IMR-90 (cell line): ENCODE measurements around the gene ASIC2. TPM values are rescaled to one million over a fixed set of nuclear protein-coding genes. Genes with fewer than 3 reads are reported as not detected.

Experiments
- ATAC-seq: fragments of 200-7000 bp; cut with Tn5 transposase; 2 replicates; pipeline ENCODE4 v1.9.1; 2020; ENCODE audit warnings: low read depth, mild to moderate bottlenecking, moderate library complexity
- BruUV-seq: library from RNA; stranded (reverse); fragments of 400-500 nt; replicated peaks from 2 replicates; lab custom pipeline; 2021; lab: Mats Ljungman, UMichigan
- CTCF ChIA-PET: fragments of 300-600 bp; formaldehyde crosslinking; extraction: SDS; loops from one replicate; lab custom pipeline; 2021; ENCODE audit warnings: antibody characterized with exemption; lab: Yijun Ruan, JAX
- POLR2A ChIA-PET: fragments of 300-600 bp; sonication (Branson Sonifier 250); formaldehyde crosslinking; loops from one replicate; lab custom pipeline; 2022; ENCODE audit warnings: antibody characterized with exemption; ENCODE audit not compliant: unreplicated experiment; lab: Charles Lee
- DNase-seq: peaks from one replicate; pipeline ENCODE4 v3.0.0; 2013
- H2AFZ ChIP-seq: replicated peaks from 2 replicates; pipeline ENCODE3; 2013; ENCODE audit warnings: low read length, mild to moderate bottlenecking; ENCODE audit not compliant: poor library complexity
- H2AK5ac ChIP-seq: 2 replicates; pipeline ENCODE4 v1.6.1; 2013; ENCODE audit warnings: low read depth, low read length, inconsistent platforms
- H2AK9ac ChIP-seq: replicated peaks from 2 replicates; pipeline ENCODE3; 2013; ENCODE audit warnings: mild to moderate bottlenecking, low read depth, low read length, moderate library complexity; ENCODE audit not compliant: poor library complexity
- H2BK120ac ChIP-seq: 2 replicates; pipeline ENCODE4 v1.6.1; 2013; ENCODE audit warnings: low read depth, low read length, inconsistent platforms
- H2BK15ac ChIP-seq: 3 replicates; pipeline ENCODE4 v1.6.1; 2013; ENCODE audit warnings: low read depth, low read length, inconsistent platforms
- H2BK20ac ChIP-seq: 2 replicates; pipeline ENCODE4 v1.6.1; 2013; ENCODE audit warnings: low read depth, mild to moderate bottlenecking, inconsistent platforms, low read length, moderate library complexity
- H2BK5ac ChIP-seq: 2 replicates; pipeline ENCODE4 v1.6.1; 2013; ENCODE audit warnings: mild to moderate bottlenecking, low read depth, low read length, inconsistent platforms; ENCODE audit not compliant: poor library complexity, severe bottlenecking
- H3K14ac ChIP-seq: replicated peaks from 2 replicates; pipeline ENCODE4 v1.6.1; 2013; ENCODE audit warnings: low read depth, low read length, inconsistent platforms
- H3K18ac ChIP-seq: 2 replicates; pipeline ENCODE4 v1.6.1; 2013; ENCODE audit warnings: low read depth, low read length, control low read depth
- H3K23ac ChIP-seq: 2 replicates; pipeline ENCODE4 v1.6.1; 2013; ENCODE audit warnings: low read depth, low read length, inconsistent platforms
- H3K27ac ChIP-seq: 2 replicates; pipeline ENCODE4 v1.5.1; 2013; ENCODE audit warnings: mild to moderate bottlenecking, control low read depth, low read length; ENCODE audit not compliant: insufficient read depth
- H3K27me3 ChIP-seq: 2 replicates; pipeline ENCODE4 v1.6.1; 2013; ENCODE audit warnings: low read length; ENCODE audit not compliant: control insufficient read depth, insufficient read depth
- H3K36me3 ChIP-seq: 2 replicates; pipeline ENCODE4 v1.6.1; 2013; ENCODE audit warnings: low read length, mixed read lengths; ENCODE audit not compliant: control insufficient read depth, insufficient read depth
- H3K4ac ChIP-seq: 2 replicates; pipeline ENCODE4 v1.6.1; 2013; ENCODE audit warnings: low read depth, low read length, inconsistent platforms
- H3K4me1 ChIP-seq: 2 replicates; pipeline ENCODE4 v1.6.1; 2013; ENCODE audit warnings: low read length, mixed read lengths; ENCODE audit not compliant: control insufficient read depth, insufficient read depth
- H3K4me2 ChIP-seq: 2 replicates; pipeline ENCODE4 v1.6.1; 2013; ENCODE audit warnings: low read depth, mild to moderate bottlenecking, control low read depth, low read length, moderate library complexity
- H3K4me3 ChIP-seq: 2 replicates; pipeline ENCODE4 v1.5.1; 2013; ENCODE audit warnings: low read depth, mild to moderate bottlenecking, control low read depth, low read length, moderate library complexity; ENCODE audit not compliant: insufficient read depth
- H3K56ac ChIP-seq: 2 replicates; pipeline ENCODE4 v1.6.1; 2013; ENCODE audit warnings: low read length, inconsistent platforms; ENCODE audit not compliant: insufficient read depth; ENCODE audit errors: extremely low read depth
- H3K79me1 ChIP-seq, 2 experiments: 2 replicates each; pipeline ENCODE4 v1.6.1; 2013; ENCODE audit warnings: low read length in 2 of 2, inconsistent platforms in 1 of 2, low read depth in 1 of 2
- H3K9ac ChIP-seq: 2 replicates; pipeline ENCODE4 v1.6.1; 2013; ENCODE audit warnings: low read depth, low read length, control low read depth
- H3K9me1 ChIP-seq: 2 replicates; pipeline ENCODE4 v1.6.1; 2013; ENCODE audit warnings: low read length, inconsistent platforms; ENCODE audit not compliant: insufficient read depth
- H3K9me3 ChIP-seq: 2 replicates; pipeline ENCODE4 v1.6.1; 2013; ENCODE audit warnings: low read length; ENCODE audit not compliant: control insufficient read depth, insufficient read depth
- H4K20me1 ChIP-seq: 2 replicates; pipeline ENCODE4 v1.6.1; 2013; ENCODE audit warnings: low read length, inconsistent platforms; ENCODE audit not compliant: insufficient read depth
- H4K5ac ChIP-seq: 2 replicates; pipeline ENCODE4 v1.6.1; 2013; ENCODE audit warnings: mild to moderate bottlenecking, low read depth, low read length, control low read depth
- H4K8ac ChIP-seq, 2 experiments: 2 replicates each; pipeline ENCODE4 v1.6.1; 2013; ENCODE audit warnings: low read depth in 2 of 2, low read length in 2 of 2, control low read depth in 1 of 2, inconsistent platforms in 1 of 2
- H4K91ac ChIP-seq: 2 replicates; pipeline ENCODE4 v1.6.1; 2013; ENCODE audit warnings: low read depth, low read length, inconsistent platforms; ENCODE audit not compliant: insufficient read depth
- CEBPB ChIP-seq: IDR thresholded peaks from 2 replicates; pipeline ENCODE4 v1.6.1; 2012; ENCODE audit warnings: low read depth, low read length, improper control_type of control experiment
- CTCF ChIP-seq: conservative IDR thresholded peaks from 2 replicates; pipeline ENCODE4 v1.5.1; 2012; ENCODE audit warnings: mild to moderate bottlenecking, low read depth, low read length, improper control_type of control experiment
- ELK1 ChIP-seq: fragments of 150-350 bp; IDR thresholded peaks from 2 replicates; pipeline ENCODE4 v1.6.1; 2016; ENCODE audit warnings: low read depth, mild to moderate bottlenecking, low read length, moderate library complexity, borderline replicate concordance
- MXI1 ChIP-seq: IDR thresholded peaks from 2 replicates; pipeline ENCODE4 v1.6.1; 2012; ENCODE audit warnings: low read depth, mild to moderate bottlenecking, low read length, moderate library complexity, borderline replicate concordance
- NFE2L2 ChIP-seq: fragments of 150-350 bp; IDR thresholded peaks from 2 replicates; pipeline ENCODE4 v1.6.1; 2016; ENCODE audit warnings: low read depth, mild to moderate bottlenecking, low read length
- POLR2A ChIP-seq: IDR thresholded peaks from 2 replicates; pipeline ENCODE4 v1.6.1; 2012; ENCODE audit warnings: mild to moderate bottlenecking, low read depth, low read length
- RAD21 ChIP-seq: IDR thresholded peaks from 2 replicates; pipeline ENCODE4 v1.6.1; 2012; ENCODE audit warnings: low read length, improper control_type of control experiment
- SMC3 ChIP-seq: fragments of 150-350 bp; IDR thresholded peaks from 2 replicates; pipeline ENCODE4 v1.6.1; 2016; ENCODE audit warnings: low read depth, mild to moderate bottlenecking, antibody characterized with exemption, low read length, moderate library complexity
- USF2 ChIP-seq: fragments of 150-350 bp; IDR thresholded peaks from 2 replicates; pipeline ENCODE4 v1.6.1; 2017; ENCODE audit warnings: mild to moderate bottlenecking, antibody characterized with exemption, low read length, low read depth
- WGBS, 2 experiments: methylation state at CpG; one replicate each; pipeline versions ENCODE4 v1.1.5 to v1.1.7; 2013; ENCODE audit warnings: missing lambda C conversion rate in 2 of 2; ENCODE audit not compliant: insufficient read length in 1 of 2; ENCODE audit errors: extremely low coverage in 2 of 2; 5-methylcytosine and 5-hydroxymethylcytosine counted together
- dilution Hi-C: fragments of 300-500 bp; cut with HindIII; formaldehyde crosslinking; loops from one replicate; pipeline ENCODE4 v1.14.3; 2018; ENCODE audit warnings: low sequenced_read_pairs; ENCODE audit not compliant: unreplicated experiment
- in situ Hi-C: fragments of 300-500 bp; cut with MboI; formaldehyde crosslinking; loops from 3 replicates; pipeline ENCODE4 v1.14.3; 2019; ENCODE audit warnings: low sequenced_read_pairs, inconsistent platforms, mixed read lengths
- intact Hi-C: fragments of 100-400 bp; cut with micrococcal nuclease; formaldehyde crosslinking; loops from 2 replicates; pipeline ENCODE4 v1.10.0; 2022
- polyA plus RNA-seq, 3 experiments: library from polyadenylated mRNA; depleted of rRNA; stranded (reverse); fragments of >200 nt; gene quantifications; 2 replicates each; pipeline ENCODE4 v1.2.3, GENCODE V29; 2012; ENCODE audit warnings: low replicate concordance in 1 of 3
- total RNA-seq: library from RNA; depleted of rRNA; stranded (reverse); fragments of >200 nt; gene quantifications from 2 replicates; pipeline ENCODE4 v1.2.3, GENCODE V29; 2012

The ASIC2 gene
- total and polyA plus RNA-seq, 2 of the 4 experiments (the other 2 are of a cell fraction), result under 0.01 to 0.15 TPM

- Histone ChIP-seq H3K56ac (no peak overlapping the region), H3K18ac (no peak overlapping the region), H2BK120ac (no peak overlapping the region), H4K20me1 (no peaks in the 10 kb centered on the region), H3K23ac (no peak overlapping the region), H2AFZ (no peak overlapping the region), H3K27me3 (no peaks in the 10 kb centered on the region; the same call in 1 of the 2 replicates), H3K9me3 (no peaks in the 10 kb centered on the region), H2AK9ac (no peak overlapping the region), H2BK15ac (no peak overlapping the region), H3K4me3 (no peak overlapping the region), H4K5ac (no peak overlapping the region), H3K4ac (no peak overlapping the region), H3K27ac (no peak overlapping the region), H3K4me1 (no peaks in the 10 kb centered on the region), H3K14ac (no peak overlapping the region), H2BK5ac (no peak overlapping the region), H4K8ac (no peak overlapping the region), H2BK20ac (no peak overlapping the region), H4K91ac (no peak overlapping the region), H3K4me2 (no peak overlapping the region), H3K36me3 (no peaks in the 10 kb centered on the region), H2AK5ac (no peak overlapping the region), H3K9ac (no peak overlapping the region), H3K9me1 (no peaks in the 10 kb centered on the region), H3K79me1 (no peaks in the 10 kb centered on the region)
- ChIA-PET CTCF (no interaction called here), POLR2A (no interaction called here)
- DNase-seq (no peak), ATAC-seq (no peak)
- in situ Hi-C loops (no loop called here), dilution Hi-C loops (no loop called here), intact Hi-C loops (no loop called here)
- BruUV-seq, result no TSS peak
- no CpG with 5 or more reads among the region's 4 CpGs for WGBS, 2 experiments
- TF ChIP-seq SMC3, result no peak
- TF ChIP-seq CTCF, result no peak
- TF ChIP-seq CEBPB, result no peak
- no peak for TF ChIP-seq POLR2A
- TF ChIP-seq ELK1, result no peak
- TF ChIP-seq RAD21, result no peak
- no peak for TF ChIP-seq NFE2L2
- no peak for TF ChIP-seq USF2
- TF ChIP-seq MXI1, result no peak
Measured at GRCh38 chr17:33056399-33057146, 236.5 kb downstream of the ASIC2 start.
